GM20431 (cell line): ENCODE data around the gene YWHAE.

Experiments
- in situ Hi-C: fragments of 300-500 bp; cut with MseI, MboI; formaldehyde crosslinking; loops from one replicate; pipeline ENCODE4 v1.15.0; 2020; ENCODE audit warnings: low sequenced_read_pairs; ENCODE audit not compliant: unreplicated experiment

YWHAE gene

DNA sequence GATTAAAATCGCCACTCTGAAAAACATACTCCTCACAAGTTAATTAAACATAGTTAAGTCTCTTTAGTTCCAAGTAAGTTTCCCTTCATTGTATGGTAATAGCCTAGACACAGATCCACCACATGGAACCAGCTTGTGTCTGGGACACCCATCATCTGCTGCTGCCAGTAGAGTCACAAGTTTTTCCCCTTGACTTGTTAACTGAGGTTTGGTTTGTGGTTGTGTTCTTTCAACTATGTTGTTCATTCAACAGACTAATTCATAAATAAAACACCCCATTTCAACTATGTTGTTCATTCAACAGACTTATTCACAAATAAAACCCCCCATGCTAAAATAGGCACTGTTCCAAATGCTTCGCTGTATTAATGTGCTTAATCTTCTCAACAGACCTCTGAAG, 24.4 kb downstream of the YWHAE start:
- in situ Hi-C loops, result no loop called here

DNA sequence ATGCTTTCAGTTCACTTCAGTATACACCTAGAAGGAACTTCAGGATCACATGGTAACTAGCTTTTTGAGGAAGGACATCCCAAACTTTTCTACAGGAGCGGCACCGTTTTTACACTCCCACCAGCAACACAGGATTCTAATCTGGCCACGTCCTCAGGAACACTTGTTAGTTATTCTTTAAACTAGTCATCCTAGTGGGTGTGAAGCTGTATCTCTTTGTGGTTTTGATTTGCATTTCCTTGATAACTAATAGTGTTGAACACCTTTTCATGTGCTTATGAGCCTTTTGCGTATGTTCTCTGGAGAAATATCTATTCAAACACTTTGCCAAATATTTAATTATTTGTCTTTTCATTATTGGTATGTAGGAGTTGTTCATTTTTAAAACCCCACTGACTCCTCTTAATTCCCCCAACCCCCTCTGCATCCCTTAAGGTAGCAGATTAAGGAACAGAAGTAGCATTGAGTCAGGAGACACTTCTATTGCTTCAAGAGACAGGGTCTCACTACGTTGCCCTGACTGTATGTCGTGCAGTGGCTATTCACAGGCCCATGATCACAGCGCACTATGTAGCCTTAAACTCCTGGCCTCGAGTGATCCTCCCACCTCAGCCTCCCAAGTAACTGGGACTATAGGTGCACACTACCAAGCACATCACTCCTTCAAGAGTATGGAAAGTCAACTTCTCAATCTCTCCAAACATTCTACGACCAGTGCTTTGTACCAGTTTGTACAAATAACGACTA, 25.4 kb downstream of the YWHAE start:
- in situ Hi-C loops, result loop anchor here (25.0 kb wide), 1 partner anchor 138 kb away; the partner anchor contains the start of gene INPP5K

DNA sequence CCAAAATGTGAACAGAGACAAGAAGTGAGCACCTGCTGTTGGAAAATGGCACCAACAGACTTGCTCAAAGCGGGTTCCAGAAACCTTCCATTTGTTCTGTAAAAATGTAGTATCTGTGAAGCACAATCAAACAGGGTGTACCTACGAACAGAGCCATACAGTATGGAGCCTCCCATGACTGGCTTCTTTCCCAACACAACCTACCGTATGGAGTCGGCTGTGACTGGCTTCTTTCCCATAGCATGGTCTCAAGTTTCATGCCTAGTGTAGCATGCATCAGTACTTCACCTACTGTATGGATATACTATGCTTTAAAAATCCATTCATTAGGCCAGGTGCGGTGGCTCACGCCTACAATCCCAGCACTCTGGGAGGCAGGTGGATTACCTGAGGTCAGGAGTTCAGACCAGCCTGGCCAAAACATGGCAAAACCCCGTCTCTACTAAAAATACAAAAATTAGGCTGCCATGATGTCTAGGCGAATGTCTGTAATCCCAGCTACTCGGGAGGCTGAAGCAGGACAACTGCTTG, 26.2 kb downstream of the YWHAE start:
- in situ Hi-C loops, result loop anchor here (25.0 kb wide), 1 partner anchor 139 kb away; the partner anchor contains the start of gene INPP5K

DNA sequence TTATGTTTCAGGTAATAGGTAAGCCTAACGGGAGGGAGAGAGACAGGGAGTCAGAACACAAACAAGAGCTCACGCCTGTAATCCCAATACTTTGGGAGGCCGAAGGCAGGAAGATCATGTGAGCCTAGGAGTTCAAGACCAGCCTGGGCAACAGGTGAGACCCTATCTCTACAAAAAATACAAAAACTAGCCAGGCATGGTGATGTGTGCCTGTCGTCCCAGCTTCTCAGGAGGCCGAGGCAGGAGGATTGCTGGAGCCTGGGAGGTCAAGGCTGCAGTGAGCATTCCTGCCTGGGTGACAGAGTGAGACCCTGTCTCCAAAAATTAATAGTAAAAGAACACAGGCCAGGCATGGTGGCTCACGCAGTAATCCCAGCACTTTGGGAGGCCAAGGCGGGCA, 27.4 kb downstream of the YWHAE start:
- in situ Hi-C loops, result loop anchor here (25.0 kb wide), 1 partner anchor 140 kb away; the partner anchor contains the start of gene INPP5K

DNA sequence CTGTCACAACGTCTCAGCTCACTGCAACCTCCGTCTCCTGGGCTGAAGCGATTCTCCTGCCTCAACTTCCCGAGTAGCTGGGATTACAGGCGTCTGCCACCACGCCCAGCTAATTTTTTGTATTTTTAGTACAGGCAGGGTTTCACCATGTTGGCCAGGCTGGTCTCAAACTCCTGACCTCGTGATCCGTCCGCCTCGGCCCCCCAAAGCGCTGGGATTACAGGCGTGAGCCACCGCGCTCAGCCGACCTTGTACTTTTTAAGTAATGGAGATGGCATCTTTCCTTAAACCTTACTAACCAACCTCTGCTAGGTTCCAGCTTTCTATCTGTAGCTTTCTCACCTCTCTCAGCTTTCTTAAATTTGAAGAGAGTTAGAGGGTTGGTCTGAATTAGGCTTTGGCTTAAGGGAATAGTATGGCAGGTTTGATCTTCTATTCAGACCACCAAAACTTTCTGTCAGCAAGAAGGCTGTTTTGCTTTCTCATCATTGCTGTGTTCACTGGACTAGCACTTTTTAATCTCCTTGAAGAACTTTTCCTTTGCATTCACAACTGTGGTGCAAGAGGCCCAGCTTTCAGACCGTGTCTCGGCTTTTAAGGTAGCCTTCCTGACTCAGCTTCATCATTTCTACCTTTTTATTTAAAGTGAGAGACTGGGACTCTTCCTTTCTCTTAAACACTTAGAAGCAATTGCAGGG, 28.0 kb downstream of the YWHAE start:
- in situ Hi-C loops, result loop anchor here (25.0 kb wide), 1 partner anchor 140 kb away; the partner anchor contains the start of gene INPP5K

DNA sequence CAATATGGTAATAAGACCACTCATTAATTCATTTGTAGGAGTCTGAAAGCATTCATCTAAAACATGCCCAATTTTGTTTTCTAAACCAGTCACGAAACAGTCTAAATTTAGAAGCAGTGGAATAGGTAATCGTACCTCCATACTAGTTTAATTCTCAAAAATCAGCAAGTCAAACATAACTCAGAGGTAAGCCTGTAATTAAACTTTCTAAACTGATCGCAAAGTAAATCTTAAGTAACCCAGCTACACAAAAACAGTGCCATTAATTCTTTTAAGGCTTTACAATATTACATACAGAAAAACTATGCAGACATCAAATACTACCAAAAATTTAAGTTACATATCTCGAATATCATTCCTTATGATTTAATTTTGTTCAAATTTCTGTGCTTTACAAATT, 31.4 kb downstream of the YWHAE start:
- in situ Hi-C loops, result loop anchor here (25.0 kb wide), 1 partner anchor 144 kb away; the partner anchor contains the start of gene INPP5K

DNA sequence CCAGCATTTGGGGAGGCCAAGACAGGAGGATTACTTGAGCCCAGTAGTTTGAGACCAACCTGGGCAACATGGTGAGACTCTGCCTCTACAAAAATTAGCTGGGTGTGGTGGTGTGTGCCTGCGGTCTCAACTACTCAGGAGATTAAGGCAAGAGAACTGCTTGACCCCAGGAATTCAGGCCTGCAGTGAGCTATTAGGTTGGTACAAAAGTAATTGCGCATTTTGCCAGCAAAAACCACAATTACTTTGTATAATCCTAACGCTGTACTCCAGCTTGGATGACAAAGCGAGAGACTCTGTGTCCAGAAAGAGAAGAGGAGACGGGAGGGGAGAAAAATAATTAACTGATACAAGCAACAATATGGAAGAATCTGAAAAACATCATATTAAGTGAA, 32.7 kb downstream of the YWHAE start:
- in situ Hi-C loops, result loop anchor here (25.0 kb wide), 1 partner anchor 145 kb away; the partner anchor contains the start of gene INPP5K

DNA sequence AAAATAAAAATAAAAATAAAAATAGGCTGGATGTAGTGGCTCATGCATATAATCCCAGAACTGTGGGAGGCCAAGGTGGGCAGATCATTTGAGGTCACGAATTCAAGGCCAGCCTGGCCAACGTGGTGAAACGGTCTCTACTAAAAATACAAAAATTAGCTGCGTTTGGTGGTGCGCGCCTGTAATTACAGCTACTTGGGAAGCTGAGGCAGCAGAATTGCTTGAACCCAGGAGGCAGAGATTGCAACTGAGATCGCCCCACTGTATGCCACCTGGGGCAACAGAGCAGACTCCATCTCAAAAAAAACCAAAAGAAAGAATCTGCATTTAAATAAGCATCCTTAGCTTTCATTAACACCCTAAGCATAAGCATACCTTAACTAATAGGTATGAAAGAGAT, 33.8 kb downstream of the YWHAE start:
- in situ Hi-C loops, result loop anchor here (25.0 kb wide), 1 partner anchor 146 kb away; the partner anchor contains the start of gene INPP5K

DNA sequence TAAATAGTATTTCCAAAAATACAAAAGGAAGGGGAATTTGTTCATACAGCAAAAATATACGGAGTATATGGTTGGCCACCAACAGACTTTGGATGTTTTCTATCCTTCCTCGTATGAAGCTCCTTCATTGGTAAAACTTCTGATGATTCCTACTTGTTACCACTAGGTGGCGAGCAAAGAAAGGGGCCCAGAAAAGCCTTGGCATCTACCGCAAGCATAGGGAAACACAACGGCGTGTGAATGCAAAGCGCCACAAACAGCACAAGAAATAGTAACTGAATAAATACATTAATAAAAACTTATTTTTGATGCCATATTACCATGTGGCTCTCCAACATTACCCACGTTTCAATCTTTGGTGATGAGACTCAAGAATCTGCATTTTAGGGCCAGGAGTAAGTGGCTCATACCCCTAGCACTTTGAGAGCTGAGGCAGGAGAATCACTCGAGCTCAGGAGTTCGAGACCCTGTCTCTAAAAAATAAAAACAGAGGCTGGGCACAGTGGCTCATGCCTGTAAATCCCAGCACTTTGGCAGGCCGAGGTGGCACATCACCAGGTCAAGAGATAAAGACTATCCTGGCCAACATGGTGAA, 34.5 kb downstream of the YWHAE start:
- in situ Hi-C loops, result loop anchor here (25.0 kb wide), 1 partner anchor 147 kb away; the partner anchor contains the start of gene INPP5K

DNA sequence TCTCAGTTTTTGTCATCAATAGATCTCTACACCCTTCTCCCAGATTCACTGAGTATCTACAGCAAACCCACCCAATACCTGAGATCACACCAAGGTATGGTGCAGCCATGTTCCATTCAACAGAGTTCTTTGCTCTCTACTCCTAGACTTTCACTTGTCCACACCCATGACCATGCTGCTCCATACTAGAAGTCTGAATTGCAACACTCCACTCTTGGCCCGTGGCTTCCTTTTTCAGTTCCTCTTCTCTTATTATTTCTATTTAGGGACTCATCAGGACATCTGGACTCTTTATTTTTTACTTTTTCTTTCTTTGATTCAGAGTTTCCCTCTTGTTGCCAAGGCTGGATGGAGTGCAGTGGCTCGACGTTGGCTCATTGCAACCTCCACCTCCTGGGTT, 37.1 kb downstream of the YWHAE start:
- in situ Hi-C loops, result loop anchor here (25.0 kb wide), 1 partner anchor 149 kb away; the partner anchor contains the start of gene INPP5K

DNA sequence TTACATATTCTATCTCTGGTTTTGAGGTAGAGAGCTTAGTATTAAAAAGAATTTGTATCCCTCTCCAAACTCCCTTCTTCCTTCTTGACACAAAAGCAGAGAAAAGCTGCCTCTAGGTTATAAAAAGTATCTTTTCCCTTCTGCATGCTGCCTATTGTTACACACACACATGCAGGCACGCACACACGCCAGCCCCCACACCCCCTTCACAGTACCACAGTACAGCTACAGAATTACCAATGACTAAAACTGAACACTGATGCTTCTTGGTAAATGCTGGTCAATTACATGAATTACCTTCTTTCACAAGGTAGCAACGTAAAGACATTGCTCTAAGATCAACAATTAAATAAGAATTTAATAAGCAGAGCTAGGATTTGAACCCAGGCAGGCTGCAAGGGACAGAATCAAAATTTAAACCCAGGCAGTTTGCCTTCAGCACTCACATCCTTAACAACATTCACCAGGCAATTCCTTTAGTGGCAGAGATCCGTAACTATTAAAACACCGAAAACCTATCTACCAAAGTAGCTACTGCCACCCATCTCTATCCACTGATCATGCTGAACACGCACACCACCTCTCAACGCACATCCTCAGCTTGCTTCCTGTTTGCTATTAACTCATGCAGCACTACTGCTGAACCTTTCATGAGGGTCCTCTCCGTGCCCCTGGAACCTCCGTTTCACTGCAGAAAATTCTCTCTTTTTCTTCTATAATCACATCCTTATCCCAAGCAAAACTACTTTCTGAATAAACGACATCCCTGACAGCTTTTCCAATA, 37.8 kb downstream of the YWHAE start:
- in situ Hi-C loops, result loop anchor here (25.0 kb wide), 1 partner anchor 150 kb away; the partner anchor contains the start of gene INPP5K

DNA sequence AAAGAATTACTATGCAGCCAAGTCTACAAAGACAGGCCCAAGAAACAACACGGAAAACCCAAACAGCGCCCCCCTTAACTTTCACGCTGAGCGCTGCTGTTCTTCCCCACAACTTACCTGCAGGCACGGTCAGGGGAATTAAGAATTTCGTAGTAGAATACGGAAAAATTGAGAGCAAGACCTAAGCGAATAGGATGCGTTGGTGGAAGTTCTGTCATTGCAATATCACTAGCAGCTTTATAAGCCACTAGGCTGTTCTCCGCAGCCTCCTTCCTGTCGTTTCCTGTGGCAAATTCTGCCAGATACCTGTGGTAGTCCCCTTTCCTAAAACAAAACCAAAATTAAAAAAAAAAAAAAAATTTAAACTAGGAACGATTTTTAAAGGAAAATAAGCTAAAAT, 39.0 kb downstream of the YWHAE start:
- in situ Hi-C loops, result loop anchor here (25.0 kb wide), 1 partner anchor 151 kb away; the partner anchor contains the start of gene INPP5K

DNA sequence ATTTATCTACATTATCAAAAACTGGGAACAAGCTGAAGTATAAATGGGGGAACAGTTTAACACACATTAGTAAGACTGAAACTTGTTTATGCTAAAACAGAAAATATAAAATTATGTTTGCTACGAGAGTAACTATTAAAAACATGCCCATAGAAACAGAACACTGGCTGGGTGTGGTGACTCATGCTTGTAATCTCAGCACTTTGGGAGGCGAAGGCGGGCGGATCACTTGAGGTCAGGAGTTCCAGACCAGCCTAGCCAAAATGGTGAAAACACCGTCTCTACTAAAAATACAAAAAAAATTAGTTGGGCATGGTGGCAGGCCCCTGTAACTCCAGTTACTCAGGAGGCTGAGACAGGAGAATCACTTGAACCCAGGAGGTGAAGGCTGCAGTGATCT, 39.7 kb downstream of the YWHAE start:
- in situ Hi-C loops, result loop anchor here (25.0 kb wide), 1 partner anchor 152 kb away; the partner anchor contains the start of gene INPP5K

DNA sequence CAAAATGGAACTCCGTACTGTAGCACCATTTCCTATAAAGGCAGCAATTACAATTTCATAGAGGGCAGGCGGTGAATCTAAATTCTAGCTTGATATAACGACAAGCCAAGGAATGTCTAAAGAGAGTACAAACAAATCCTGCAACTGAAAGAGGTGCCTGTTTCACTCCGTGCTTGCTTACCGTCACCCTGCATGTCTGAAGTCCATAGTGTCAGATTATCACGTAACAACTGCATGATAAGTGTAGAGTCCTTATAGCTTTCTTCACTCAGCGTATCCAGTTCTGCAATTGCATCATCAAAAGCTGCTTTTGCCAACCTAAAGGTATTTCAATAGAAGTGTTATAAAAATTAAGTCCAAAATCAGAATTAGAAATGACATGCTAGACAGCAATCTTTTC, 46.0 kb downstream of the YWHAE start:
- in situ Hi-C loops, result loop anchor here (25.0 kb wide), 1 partner anchor 158 kb away; the partner anchor contains the start of gene INPP5K

DNA sequence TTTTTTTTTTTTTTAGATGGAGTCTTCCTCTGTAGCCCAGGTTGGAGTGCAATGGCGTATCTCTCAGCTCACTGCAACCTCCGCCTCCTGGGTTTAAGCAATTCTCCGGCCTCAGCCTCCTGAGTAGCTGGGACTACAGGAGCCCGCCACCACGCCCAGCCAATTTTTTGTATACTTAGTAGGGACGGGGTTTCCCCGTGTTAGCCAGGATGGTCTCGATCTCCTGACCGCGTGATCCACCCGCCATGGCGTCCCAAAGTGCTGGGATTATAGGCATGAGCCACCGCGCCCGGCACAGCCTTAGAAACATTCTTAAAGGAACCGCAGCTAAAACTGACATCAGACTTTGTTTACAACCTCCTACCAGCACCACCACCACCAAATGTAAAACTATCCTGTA, 47.5 kb downstream of the YWHAE start:
- in situ Hi-C loops, result loop anchor here (25.0 kb wide), 1 partner anchor 160 kb away; the partner anchor contains the start of gene INPP5K

DNA sequence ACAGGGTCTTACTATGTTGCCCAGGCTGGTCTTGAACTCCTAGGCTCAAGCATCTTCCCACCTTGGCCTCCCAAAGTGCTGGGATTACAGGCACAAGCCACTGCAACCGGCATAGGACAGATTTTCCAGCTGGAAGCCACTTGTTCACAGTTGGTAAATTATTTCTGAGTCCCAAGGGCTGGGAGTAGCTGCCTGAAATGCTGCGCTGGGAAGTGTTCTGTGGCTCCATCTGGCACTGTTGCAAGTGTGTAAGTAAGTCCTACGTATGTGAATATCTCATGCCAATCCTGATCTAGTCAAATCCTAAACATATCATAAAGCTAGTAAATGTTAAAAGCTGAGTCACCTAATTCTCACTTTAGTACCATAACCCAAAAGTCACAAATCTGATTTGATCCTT, 48.1 kb downstream of the YWHAE start:
- in situ Hi-C loops, result loop anchor here (25.0 kb wide), 1 partner anchor 160 kb away; the partner anchor contains the start of gene INPP5K

DNA sequence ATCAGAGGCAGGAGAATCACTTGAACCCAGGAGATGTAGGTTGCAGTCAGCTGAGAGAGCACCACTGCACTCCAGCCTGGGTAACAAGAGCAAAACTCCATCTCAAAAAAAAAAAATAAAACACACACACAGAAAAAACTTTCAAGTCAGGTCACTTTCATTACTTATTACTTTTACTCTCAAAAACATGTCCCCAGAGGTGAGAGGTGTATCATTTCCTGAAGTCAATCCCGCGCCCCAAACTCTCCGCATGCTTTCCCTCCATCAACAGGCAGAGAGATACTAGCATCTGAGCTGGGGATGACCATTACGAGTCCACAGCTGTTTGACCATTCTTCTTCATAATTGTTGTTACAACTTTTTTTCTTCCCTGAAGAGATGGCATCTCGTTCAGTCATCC, 48.7 kb downstream of the YWHAE start:
- in situ Hi-C loops, result loop anchor here (25.0 kb wide), 1 partner anchor 161 kb away; the partner anchor contains the start of gene INPP5K

DNA sequence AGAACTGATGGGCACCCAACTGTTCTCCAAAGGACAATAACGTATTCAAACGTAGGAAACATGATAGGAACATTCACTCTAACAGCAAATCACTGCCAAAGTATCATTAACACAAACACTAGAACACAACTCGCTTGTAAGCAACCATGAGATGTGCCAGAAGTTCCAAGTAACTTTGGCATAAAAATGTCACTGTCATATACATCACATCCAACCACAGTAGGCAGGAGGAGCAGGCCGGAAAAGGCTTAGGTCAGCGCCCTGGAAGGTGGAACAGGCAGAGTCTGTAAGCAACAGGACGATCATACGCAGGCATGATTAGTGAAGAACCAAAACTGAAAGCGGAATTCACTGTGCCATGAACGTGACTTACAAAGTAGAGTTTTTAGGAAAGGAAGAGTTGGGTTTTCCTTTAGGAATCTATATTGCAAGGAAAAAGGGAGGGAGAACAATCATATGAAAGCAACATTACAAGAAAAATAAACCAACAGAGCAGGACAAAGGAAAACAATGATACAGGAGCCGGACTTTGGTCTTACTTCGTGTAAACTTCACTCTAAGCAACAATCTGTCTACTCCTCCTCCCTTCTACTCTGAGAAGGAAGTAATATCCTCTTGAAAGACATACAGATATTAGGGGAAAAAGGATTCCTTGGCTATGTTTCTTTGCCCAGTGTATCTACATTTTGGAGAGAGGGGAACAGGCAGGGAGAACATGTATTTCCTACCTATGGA, 52.3 kb downstream of the YWHAE start:
- in situ Hi-C loops, result no loop called here
